ENCODE data around the gene TSPO.

Gene TSPO

GRCh38 chr22:43202326-43202725 is 51.0 kb downstream of the TSPO start:
- DNase-seq (ENCODE audit: low spot score) = no peak

- no peak for DNase-seq (ENCODE audit: low spot score)
Measured at GRCh38 chr22:43202756-43203410, 51.5 kb downstream of the TSPO start.

- DNase-seq (ENCODE audit: low spot score) = no peak
Measured at GRCh38 chr22:43203471-43203981, 52.2 kb downstream of the TSPO start.

GRCh38 chr22:43205261-43205691 is 53.9 kb downstream of the TSPO start:
- DNase-seq (ENCODE audit: low spot score) = no peak

GRCh38 chr22:43205748-43206508 is 54.6 kb downstream of the TSPO start:
- no peak for DNase-seq (ENCODE audit: low spot score)

GRCh38 chr22:43206509-43207161 is 55.3 kb downstream of the TSPO start:
- DNase-seq (ENCODE audit: low spot score) = no peak

GRCh38 chr22:43207386-43207785 is 56.0 kb downstream of the TSPO start:
- DNase-seq (ENCODE audit: low spot score) = no peak

- no peak for DNase-seq (ENCODE audit: low spot score)
Measured at GRCh38 chr22:43207849-43208702, 56.7 kb downstream of the TSPO start.

- no peak for DNase-seq (ENCODE audit: low spot score)
Measured at GRCh38 chr22:43208703-43209522, 57.6 kb downstream of the TSPO start.

GRCh38 chr22:43209523-43209890 is 58.1 kb downstream of the TSPO start:
- DNase-seq (ENCODE audit: low spot score) = no peak

- no peak for DNase-seq (ENCODE audit: low spot score)
Measured at GRCh38 chr22:43209971-43210370, 58.6 kb downstream of the TSPO start.

- no peak for DNase-seq (ENCODE audit: low spot score)
Measured at GRCh38 chr22:43210631-43211515, 59.5 kb downstream of the TSPO start.

- DNase-seq (ENCODE audit: low spot score) = no peak
Measured at GRCh38 chr22:43211941-43212433, 60.6 kb downstream of the TSPO start.

- no peak for DNase-seq (ENCODE audit: low spot score)
Measured at GRCh38 chr22:43212434-43212952, 61.1 kb downstream of the TSPO start.
